Measurements from ENCODE around the gene CACNA1B. TPM values are rescaled to one million over a fixed set of nuclear protein-coding genes. Genes with fewer than 3 reads are reported as not detected.

The CACNA1B gene
- total and polyA plus RNA-seq, 9 of the 15 experiments (the other 6 are each of a cell fraction or from before 2014, with no cell fraction given) = 0.01 to 0.04 TPM; not detected in 7

GRCh38 chr9:137987244-137988030, 109.9 kb downstream of the CACNA1B start:
- Histone ChIP-seq H3K9me1 (ENCODE audit: control insufficient read depth, insufficient read depth, low read length) (no peaks in the 10 kb centered on the region), H3K4me2 (ENCODE audit: insufficient read depth, low read length) (no peak overlapping the region), H3K36me3 (ENCODE audit: control insufficient read depth, insufficient read depth, low read length) (no peaks in the 10 kb centered on the region), H4K20me1 (replicated peaks; ENCODE audit: control insufficient read depth, insufficient read depth, low read length) (0 out of 2 replicates have a peak, but pooled peaks cover 3% of the 10 kb centered on the region), H2AFZ (ENCODE audit: low read depth, low read length) (no peak overlapping the region), H3K27me3 (ENCODE audit: control insufficient read depth in 2 of 2, insufficient read depth in 2 of 2, low read length in 2 of 2) (peaks cover 8 to 61% of the 10 kb centered on the region in 2 experiments; a peak in 4 of 5 replicates), H3K27ac (ENCODE audit: extremely low read depth, low read depth, low read length) (no peak overlapping the region), H3K79me2 (ENCODE audit: control insufficient read depth, insufficient read depth, low read length) (no peaks in the 10 kb centered on the region), H3K9me3 (replicated peaks; ENCODE audit: control insufficient read depth, insufficient read depth, low read depth, low read length) (no peaks in the 10 kb centered on the region), H3K4me3 (no peak overlapping the region), H3K9ac (ENCODE audit: insufficient read depth in 1 of 2, low read depth in 2 of 2, low read length in 2 of 2) (no peak overlapping the region), H3K4me1 (replicated peaks in 1 of 2; ENCODE audit: control insufficient read depth in 2 of 2, insufficient read depth in 2 of 2, low read length in 2 of 2) (no peaks in the 10 kb centered on the region; a peak in 1 of 5 replicates)
- ChIA-PET CTCF (ENCODE audit: low intra/inter-chr PET ratio) (no interaction called here), POLR2A (no interaction called here)
- in situ Hi-C loops (cut with MboI) = no loop called here
- ATAC-seq (no peak), FAIRE-seq (no peak), DNase-seq (ENCODE audit: extremely low read depth in 1 of 4, low spot score in 3 of 4) (no peak)
- no TSS peak for BruUV-seq (replicated peaks)
- intact Hi-C loops (cut with micrococcal nuclease) = no loop called here
- WGBS (ENCODE audit: insufficient coverage, low coverage, missing lambda C conversion rate) = 0% methylated on average over 10 of the region's 10 CpGs
- no peak for TF ChIP-seq ZNF41 (CRISPR knock-in tag; conservative IDR thresholded peaks at IDR 0.05)
- no peak for TF ChIP-seq SP2 (IDR thresholded peaks at IDR 0.05; ENCODE audit: extremely low read depth, low read depth, low read length, poor library complexity, severe bottlenecking)
- TF ChIP-seq NR4A1 (CRISPR knock-in tag; IDR thresholded peaks at IDR 0.05) = no peak
- no peak for TF ChIP-seq NR4A1 (tag; IDR thresholded peaks at IDR 0.05)
- TF ChIP-seq POLR2AphosphoS5 (IDR thresholded peaks at IDR 0.05; ENCODE audit: control insufficient read depth, insufficient read depth, low read depth, low read length) = no peak
- TF ChIP-seq, protein P1, sequence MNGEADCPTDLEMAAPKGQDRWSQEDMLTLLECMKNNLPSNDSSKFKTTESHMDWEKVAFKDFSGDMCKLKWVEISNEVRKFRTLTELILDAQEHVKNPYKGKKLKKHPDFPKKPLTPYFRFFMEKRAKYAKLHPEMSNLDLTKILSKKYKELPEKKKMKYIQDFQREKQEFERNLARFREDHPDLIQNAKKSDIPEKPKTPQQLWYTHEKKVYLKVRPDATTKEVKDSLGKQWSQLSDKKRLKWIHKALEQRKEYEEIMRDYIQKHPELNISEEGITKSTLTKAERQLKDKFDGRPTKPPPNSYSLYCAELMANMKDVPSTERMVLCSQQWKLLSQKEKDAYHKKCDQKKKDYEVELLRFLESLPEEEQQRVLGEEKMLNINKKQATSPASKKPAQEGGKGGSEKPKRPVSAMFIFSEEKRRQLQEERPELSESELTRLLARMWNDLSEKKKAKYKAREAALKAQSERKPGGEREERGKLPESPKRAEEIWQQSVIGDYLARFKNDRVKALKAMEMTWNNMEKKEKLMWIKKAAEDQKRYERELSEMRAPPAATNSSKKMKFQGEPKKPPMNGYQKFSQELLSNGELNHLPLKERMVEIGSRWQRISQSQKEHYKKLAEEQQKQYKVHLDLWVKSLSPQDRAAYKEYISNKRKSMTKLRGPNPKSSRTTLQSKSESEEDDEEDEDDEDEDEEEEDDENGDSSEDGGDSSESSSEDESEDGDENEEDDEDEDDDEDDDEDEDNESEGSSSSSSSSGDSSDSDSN (IDR thresholded peaks at IDR 0.05; ENCODE audit: borderline replicate concordance in 1 of 2, low read depth in 2 of 2, low read length in 2 of 2) = no peak
- TF ChIP-seq, protein P2, sequence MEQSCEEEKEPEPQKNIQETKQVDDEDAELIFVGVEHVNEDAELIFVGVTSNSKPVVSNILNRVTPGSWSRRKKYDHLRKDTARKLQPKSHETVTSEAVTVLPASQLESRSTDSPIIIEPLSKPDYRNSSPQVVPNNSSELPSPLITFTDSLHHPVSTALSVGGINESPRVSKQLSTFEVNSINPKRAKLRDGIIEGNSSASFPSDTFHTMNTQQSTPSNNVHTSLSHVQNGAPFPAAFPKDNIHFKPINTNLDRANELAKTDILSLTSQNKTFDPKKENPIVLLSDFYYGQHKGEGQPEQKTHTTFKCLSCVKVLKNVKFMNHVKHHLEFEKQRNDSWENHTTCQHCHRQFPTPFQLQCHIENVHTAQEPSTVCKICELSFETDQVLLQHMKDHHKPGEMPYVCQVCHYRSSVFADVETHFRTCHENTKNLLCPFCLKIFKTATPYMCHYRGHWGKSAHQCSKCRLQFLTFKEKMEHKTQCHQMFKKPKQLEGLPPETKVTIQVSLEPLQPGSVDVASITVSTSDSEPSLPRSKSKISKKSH (CRISPR knock-in tag; IDR thresholded peaks at IDR 0.05) = no peak
